Inferior parietal cortex (tissue), 1 donor: Measurements from ENCODE around the gene TECRL.

Experiments
- DNase-seq: peaks from one replicate; pipeline ENCODE4 v3.0.0-alpha.2; 2016; ENCODE audit errors: extremely low spot score

TECRL gene

GRCh38 chr4:64327237-64327636 is 82.0 kb downstream of the TECRL start:
- no peak for DNase-seq

- no peak for DNase-seq
Measured at GRCh38 chr4:64326507-64326906, 82.7 kb downstream of the TECRL start.

- DNase-seq: no peak
Measured at GRCh38 chr4:64306255-64306565, 103.0 kb downstream of the TECRL start.

GRCh38 chr4:64305565-64306254 is 103.5 kb downstream of the TECRL start:
- no peak for DNase-seq

- DNase-seq: no peak
Measured at GRCh38 chr4:64272432-64272831, 136.8 kb downstream of the TECRL start.

- no peak for DNase-seq
Measured at GRCh38 chr4:64271601-64272081, 137.6 kb downstream of the TECRL start.

GRCh38 chr4:64266669-64267068 is 142.6 kb downstream of the TECRL start:
- DNase-seq: no peak

- no peak for DNase-seq
Measured at GRCh38 chr4:64266263-64266662, 143.0 kb downstream of the TECRL start.

- DNase-seq: no peak
Measured at GRCh38 chr4:64251781-64252180, 157.5 kb downstream of the TECRL start.

- no peak for DNase-seq
Measured at GRCh38 chr4:64250488-64250887, 158.8 kb downstream of the TECRL start.

- no peak for DNase-seq
Measured at GRCh38 chr4:64250061-64250460, 159.2 kb downstream of the TECRL start.

- DNase-seq: no peak
Measured at GRCh38 chr4:64248186-64248585, 161.1 kb downstream of the TECRL start.

GRCh38 chr4:64230709-64231310 is 178.4 kb downstream of the TECRL start:
- DNase-seq: no peak
